Fibroblast of peridontal ligament (primary cell): ENCODE measurements around the gene APC.
"Not testable (repeated sequence)": the region's sequence is repeated elsewhere in the genome, so short reads cannot be mapped to it uniquely, and the experiment has no call there.

Experiments
- DNase-seq: peaks from one replicate; pipeline ENCODE4 v3.0.0-alpha.2; 2010; ENCODE audit errors: extremely low read depth

APC gene

GRCh38 chr5:112716895-112717294 lies 20.8 kb upstream of the APC start:
- not testable (repeated sequence) for DNase-seq

- no peak for DNase-seq
These were observed 20.1 kb upstream of the APC start for GRCh38 chr5:112717506-112718082.

GRCh38 chr5:112718344-112718743 lies 19.3 kb upstream of the APC start:
- no peak for DNase-seq

- no peak for DNase-seq
These were observed 17.1 kb upstream of the APC start for GRCh38 chr5:112720576-112720975.

GRCh38 chr5:112724901-112725300 lies 12.8 kb upstream of the APC start:
- DNase-seq: no peak

GRCh38 chr5:112729630-112730029 lies 8.1 kb upstream of the APC start:
- DNase-seq: no peak

- no peak for DNase-seq
These were observed 5.6 kb upstream of the APC start for GRCh38 chr5:112732131-112732530.

GRCh38 chr5:112733586-112733985 lies 4.1 kb upstream of the APC start:
- DNase-seq: no peak

GRCh38 chr5:112734597-112734996 lies 3.1 kb upstream of the APC start:
- DNase-seq: no peak

- peak; percentile 25 for DNase-seq
These were observed 2.0 kb upstream of the APC start for GRCh38 chr5:112735702-112736101.

- DNase-seq: no peak
These were observed 619 bp upstream of the APC start for GRCh38 chr5:112737070-112737462.

- peak; percentile 9 for DNase-seq
These were observed 491 bp downstream of the APC start for GRCh38 chr5:112738191-112738560.

GRCh38 chr5:112742424-112742823 lies 4.7 kb downstream of the APC start:
- DNase-seq: no peak

- DNase-seq: no peak
These were observed 5.9 kb downstream of the APC start for GRCh38 chr5:112743631-112744030.

GRCh38 chr5:112752335-112752734 lies 14.7 kb downstream of the APC start:
- DNase-seq: no peak

GRCh38 chr5:112755703-112756102 lies 18.0 kb downstream of the APC start:
- no peak for DNase-seq

- DNase-seq: peak; percentile 87
These were observed 20.0 kb downstream of the APC start for GRCh38 chr5:112757468-112758208.

- DNase-seq: no peak
These were observed 21.0 kb downstream of the APC start for GRCh38 chr5:112758676-112759075.

GRCh38 chr5:112762113-112762810 lies 24.6 kb downstream of the APC start:
- peak; percentile 51 for DNase-seq

GRCh38 chr5:112763165-112763564 lies 25.5 kb downstream of the APC start:
- DNase-seq: no peak

GRCh38 chr5:112772124-112772523 lies 34.4 kb downstream of the APC start:
- peak; percentile 40 for DNase-seq

- DNase-seq: peak; percentile 97
These were observed 38.7 kb downstream of the APC start for GRCh38 chr5:112776301-112776856.

- peak; percentile 97 for DNase-seq
These were observed 41.8 kb downstream of the APC start for GRCh38 chr5:112779531-112779930.
